ENCODE measurements around the gene LIN28B.
"Not testable (repeated sequence)": the region's sequence is repeated elsewhere in the genome, so short reads cannot be mapped to it uniquely, and the experiment has no call there.

The LIN28B gene

DNA sequence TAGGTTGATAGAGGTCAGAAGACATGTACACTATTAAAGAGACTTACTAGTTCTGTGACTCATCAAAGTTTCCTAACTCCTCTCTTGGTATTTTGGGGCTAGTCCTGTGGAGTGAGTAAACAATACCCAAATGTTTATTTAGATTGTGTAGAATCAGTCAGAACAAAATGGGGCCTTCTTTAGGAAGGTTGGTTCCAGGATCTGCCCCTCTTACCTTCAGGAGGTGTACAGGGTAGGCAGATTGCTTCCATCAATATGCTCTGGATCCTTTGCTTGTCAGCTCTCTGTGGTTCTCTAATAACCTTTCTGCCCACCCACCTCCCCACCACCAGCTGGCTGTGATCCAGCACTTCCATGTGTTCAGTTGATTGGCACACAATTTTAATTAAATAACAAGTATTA is 115.9 kb downstream of the LIN28B start:
- no peak for DNase-seq

DNA sequence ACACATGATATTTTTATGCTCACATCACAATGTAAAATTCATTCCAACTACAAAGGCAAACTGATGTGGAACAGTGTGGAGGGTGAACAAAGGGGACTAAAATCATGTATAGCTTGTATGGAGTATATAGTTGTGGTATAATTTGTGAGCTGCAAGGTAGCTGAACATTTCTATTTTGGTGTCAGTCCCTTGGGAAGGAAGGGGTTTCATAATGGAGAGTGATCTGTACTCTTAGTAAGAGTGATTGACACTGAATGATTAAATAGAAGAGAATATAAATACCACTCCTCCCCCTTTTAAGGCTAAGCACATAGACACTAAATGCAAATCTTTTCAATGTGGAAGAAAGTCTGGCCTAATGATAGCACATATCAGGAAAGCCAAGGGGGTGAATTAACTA is 118.3 kb downstream of the LIN28B start:
- DNase-seq, result no peak

DNA sequence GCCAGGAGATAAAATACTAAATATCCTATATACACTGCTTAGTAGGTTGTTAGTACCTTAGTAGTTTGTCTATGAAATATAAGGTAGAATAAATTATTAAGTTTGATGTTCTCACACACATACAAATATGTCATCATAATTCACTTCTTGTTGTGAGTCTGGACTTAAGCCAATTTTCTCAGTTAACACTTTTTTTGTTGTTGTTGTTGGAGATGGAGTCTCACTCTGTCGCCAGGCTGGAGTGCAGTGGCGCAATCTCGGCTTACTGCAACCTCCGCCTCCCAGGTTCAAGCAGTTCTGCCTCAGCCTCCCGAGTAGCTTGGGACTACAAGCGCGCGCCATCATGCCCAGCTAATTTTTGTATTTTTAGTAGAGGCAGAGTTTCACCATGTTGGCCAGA is 119.5 kb downstream of the LIN28B start:
- DNase-seq, result not testable (repeated sequence)

DNA sequence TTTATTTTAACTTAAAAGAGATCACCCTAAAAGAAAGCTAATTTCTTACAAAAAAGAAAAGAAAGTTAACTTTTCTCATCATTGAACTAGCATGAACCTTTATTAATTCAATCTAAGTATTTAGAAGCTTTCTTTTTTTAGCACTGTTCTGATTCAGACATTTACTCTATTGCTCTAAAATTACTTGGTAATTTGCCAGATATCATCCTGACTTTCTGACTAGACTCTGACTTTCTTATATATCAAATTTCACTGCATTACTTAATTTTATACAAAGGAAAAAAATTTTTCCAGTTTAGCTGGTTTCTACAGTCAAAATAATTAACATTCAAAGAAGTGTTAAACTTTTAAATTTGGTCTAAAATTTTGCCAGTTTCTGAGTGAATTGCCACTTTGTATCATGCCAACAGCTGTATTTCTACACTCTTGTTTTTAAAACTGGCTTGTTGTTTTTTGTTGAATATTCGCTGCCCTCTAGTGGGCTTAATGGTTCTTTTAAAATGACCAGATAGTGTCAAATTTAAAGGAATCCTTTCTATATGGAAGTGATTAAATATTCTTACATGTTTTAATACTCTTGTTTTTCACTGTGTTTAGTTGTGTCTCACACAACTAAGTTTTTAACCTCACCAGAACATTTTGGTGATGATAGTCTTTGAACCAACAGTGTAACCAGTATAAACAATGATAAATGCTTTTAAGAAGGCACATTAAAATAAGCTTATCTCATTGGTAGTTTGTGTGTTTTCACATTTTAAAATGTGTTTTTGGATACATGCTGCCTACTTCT is 120.9 kb downstream of the LIN28B start:
- DNase-seq, result no peak

DNA sequence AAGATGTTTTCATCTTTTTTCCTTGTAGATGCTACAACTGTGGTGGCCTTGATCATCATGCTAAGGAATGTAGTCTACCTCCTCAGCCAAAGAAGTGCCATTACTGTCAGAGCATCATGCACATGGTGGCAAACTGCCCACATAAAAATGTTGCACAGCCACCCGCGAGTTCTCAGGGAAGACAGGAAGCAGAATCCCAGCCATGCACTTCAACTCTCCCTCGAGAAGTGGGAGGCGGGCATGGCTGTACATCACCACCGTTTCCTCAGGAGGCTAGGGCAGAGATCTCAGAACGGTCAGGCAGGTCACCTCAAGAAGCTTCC is 121.4 kb downstream of the LIN28B start:
- no peak for DNase-seq

DNA sequence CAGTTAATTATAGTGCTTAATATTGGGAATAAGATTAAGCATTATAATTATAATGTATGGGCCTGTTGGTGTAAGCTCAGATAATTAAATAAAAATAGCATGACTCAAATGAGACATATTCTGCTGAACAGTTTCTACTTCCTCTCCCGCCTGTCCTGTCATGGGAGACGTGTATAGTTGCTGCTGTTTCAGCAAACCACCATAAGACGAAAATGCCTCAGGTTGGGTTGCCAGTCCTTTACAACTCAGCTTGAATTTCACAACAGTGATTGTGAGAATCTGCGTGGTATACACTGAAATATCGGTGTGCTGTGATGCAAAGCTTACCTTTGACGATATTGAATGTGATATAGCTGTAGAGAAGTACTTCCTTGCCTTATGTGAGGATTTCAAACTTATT is 123.4 kb downstream of the LIN28B start:
- DNase-seq, result no peak

DNA sequence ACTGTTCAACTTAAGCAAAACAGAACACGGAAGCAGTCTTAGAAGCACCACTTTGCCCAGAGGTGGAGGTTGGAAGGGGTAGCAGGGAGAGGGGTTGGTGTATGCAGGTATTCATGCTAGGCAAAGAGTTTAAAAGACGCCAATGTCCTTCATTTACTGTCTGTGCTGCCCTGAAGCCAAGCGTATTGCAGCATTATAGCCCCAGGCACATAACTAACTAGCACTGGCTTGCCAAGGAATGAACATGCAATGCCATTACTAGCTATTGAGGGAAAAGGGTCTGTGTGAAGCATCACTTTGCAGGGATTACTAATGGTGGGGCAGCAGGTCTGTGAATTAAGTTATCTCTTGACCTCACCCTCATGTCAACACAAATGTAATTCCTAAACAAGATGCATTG is 124.8 kb downstream of the LIN28B start:
- DNase-seq, result not testable (repeated sequence)

DNA sequence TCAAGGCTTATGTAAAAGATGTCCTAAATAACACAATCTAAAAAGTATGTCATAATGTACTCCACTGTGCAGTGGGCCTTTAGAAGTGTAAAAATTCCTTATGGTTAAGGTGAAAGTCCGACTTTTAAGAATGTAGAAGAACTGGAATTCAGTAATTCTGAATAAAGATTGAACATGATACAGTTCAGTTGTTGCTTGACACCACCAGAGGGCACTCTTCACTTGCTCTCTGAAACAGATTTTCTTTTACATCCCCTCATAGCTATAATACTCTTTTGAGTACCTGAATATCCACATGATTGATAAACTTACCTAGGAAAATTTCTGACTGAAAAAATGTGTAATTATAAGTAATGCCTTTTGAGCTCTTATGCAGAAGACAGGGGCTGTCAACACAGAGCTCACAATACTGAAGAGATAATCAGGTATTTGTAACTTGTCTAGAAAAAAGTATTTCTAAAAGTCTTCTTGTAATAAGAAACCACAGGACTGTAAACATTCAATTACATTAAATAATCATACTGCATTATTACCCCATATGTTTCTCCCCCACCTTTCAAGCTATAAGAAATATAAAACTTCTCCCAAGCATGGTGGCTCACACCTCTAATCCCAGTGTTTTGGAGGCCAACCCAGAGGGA is 130.8 kb downstream of the LIN28B start:
- no peak for DNase-seq

DNA sequence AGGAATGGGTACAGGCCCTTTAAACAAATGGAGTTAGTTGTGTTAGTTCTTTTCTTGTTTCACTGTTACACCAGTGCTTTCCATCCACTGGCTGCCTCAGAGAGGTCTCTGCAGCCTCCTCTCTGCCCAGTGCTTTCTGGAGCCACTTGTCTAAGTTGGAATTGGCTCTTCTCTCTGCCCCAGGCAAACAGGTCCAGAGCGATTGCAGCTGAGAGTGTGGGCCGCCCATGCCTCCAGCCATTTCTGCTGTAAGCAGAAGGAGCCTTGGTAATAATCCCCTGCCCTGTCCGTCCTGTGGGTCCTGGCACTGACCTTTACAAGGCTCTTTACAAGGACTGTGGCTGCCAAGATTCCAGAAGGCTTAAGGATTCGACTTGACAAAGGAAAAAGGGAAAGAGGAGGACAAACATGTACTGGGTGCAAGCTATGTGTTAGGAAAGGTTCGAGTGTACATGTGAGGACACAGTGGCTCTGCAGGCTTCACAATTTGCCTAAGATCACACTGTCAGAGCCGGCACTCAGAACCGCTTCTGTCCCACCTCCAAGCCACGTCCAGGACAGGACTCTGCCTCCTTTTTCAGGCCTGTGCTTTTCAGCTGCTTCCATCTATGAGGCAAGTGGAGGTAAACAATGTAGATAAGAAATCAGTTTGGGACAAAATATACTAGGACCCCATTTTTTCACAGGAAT is 134.4 kb downstream of the LIN28B start:
- no peak for DNase-seq

DNA sequence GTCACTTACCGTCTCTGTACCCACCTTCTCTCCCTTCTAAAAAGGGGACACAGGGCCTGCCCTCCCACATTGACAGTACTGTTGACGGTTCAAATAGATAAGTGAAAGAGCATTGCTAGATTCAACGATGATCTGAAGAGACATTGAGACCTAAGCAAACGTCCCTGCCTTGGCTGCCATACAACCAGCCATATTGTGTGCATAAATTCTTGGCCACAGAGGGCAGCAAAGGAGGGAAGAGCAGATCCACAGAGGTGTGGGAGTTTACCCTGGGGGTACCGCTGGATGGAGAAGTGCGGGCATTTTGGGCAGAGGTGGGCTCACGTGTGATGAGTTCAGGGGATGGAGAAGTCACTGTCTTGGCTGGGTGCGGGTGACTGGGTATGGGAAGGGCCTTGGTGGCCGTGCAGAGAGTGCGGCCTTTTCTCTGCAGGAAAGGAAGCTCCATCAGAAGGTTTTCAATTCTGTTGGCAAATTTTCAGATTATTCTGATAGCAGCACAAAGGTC is 137.3 kb downstream of the LIN28B start:
- no peak for DNase-seq

DNA sequence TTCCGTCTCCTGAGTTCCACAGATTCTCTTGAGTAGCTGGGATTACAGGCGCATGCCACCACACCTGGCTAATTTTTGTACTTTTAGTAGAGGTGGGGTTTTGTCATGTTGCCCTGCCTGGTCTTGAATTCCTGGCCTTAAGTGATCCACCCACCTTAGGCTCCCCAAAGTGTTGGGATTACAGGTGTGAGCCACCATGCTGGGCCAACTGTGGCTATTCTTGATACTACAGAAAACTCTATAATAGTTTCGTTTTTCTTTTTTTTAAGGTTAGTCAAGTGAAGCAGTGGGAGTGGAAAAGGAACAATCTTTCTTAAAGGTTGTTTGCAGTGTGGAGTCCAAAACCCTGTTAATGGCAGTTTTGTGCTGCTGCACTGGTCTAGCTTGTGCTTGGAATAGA is 138.2 kb downstream of the LIN28B start:
- DNase-seq, result no peak

DNA sequence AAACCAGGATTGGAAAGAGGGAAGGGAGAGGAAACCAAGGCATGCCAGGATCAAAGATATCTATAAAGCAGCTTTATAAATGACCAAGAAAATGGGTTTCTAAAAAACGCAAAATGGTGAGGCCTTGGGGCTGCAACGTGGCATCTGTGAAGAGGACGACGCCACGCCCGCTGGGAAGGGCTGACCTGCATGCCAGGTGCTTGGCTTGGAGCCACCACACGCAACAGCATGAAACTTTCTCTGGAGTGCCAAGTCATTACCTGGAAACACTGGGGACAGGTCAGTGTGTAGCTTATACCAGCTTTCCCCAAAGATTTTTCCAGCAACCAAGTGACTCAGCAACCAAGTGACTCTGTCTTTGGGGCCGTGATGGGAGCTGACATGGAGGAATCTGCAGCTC is 140.4 kb downstream of the LIN28B start:
- DNase-seq, result no peak

DNA sequence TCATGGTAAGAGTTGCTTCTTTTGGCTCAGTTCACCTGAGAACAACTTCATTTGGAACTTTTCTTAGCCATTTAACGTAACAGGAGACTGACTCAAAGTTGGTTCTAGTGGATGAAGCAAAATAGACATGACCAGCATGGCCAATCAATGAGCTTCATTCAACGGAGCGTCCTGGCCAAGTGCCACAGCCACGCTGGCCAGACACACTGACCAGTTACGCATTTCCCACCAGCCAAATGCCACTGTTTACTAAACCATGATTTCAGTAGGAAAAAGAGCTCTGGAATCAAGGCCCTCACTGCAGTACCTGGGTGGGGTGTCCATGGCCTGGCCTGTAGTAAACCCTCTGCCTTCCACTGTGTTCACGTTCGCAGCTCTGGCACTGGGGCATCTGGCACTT is 142.5 kb downstream of the LIN28B start:
- DNase-seq, result no peak

DNA sequence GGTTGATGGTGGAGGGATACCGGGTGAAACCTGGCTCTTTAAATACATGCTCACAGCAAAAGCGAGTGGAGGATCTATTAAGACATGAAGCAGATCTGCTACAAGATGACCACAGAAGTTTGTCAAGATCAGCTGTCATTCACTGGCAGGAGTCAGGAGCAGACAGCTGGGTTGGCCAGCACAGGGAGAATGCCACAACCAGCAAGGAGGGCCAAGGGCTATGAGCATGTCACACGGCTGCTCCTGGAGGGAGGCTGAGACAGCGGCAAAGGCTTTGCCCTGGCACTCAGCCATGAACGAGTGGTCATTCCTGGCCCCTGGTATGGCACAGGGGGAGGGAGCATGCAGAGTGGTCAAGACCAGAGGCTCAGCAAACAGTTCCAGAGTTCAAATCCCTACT is 145.3 kb downstream of the LIN28B start:
- DNase-seq, result no peak

DNA sequence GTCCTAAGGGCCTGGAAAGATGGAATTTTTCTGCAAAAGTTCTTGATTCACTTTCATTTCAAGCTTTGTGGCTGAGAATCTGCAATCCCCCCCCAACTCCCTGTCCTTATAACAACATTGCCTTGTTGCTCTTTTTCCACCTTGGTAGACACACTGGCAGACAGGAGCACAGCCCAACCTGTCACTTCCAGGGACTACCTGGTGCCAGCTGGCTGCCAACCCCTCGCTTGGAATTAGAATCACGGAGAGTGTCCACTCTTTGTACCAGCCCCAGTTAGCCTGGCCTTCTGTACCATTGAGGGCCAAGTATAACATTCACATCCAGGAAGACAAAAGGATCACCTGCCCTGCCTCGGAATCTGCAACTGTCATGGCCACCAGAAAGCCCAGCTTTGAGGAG is 148.2 kb downstream of the LIN28B start:
- DNase-seq, result no peak

DNA sequence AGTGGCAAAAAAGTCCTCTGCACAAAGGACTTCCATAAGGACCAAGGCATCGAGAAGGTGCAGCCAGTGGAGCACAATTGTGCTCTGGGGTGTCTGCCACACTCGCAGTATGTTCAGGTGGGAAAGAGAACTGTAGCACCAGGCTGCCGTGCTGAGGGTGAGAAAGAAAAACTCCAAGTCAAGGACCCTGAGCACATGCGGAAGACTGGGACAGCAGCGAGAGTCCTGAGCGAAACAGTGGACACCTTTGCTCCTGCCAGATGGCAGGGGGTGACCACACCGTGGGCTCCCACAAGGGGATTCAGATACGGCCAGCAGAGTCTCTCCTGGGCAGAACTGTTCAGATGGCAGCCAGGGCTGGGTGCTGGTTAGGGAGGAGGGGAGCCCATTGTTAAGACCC is 149.4 kb downstream of the LIN28B start:
- no peak for DNase-seq

DNA sequence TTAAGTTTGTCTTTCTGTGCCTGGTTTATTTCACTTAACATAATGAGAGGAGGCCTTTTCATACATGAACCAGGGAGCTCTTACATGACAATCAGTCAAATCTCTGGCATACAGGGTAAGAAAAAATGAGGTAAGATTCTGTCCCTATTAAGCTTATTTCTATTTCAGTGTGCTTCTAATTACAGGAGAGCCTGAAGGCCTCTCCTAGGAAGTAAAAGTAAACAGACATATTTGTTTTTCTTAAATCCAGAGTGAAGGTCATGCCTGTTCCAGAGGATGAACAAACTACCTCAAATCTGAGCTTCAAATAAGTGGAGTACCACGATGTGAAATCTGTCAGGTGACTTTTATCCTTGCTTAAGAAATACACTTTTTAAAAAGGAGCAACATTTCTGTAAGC is 150.3 kb downstream of the LIN28B start:
- no peak for DNase-seq

DNA sequence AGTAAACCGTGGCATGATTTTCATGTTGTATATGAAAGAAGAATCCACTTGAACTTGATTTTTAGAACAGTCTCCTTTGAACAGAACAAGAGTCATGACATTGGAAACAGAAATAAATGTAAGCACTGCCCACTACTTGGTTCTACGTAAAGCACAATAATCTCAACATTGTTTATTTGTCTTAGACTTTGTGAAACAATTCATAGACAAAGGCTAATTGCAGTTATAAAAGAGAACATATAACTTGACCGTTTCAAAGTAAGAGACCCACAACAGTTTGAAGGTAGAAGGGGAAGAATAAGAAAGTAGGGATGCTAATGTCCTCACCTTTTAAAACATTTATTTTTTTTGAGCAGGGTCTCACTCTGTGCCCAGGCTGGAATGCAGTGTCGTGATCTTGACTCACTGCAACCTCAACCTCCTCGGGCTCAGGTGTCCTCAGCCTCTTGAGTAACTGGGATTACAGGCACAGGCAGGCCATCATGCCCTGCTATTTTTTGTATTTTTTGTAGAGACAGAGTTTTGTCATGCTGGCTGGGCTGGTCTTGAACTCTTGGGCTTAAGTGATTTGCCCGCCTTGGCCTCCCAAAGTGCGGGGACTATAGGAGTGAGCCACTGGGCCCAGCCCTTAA is 151.8 kb downstream of the LIN28B start:
- no peak for DNase-seq

DNA sequence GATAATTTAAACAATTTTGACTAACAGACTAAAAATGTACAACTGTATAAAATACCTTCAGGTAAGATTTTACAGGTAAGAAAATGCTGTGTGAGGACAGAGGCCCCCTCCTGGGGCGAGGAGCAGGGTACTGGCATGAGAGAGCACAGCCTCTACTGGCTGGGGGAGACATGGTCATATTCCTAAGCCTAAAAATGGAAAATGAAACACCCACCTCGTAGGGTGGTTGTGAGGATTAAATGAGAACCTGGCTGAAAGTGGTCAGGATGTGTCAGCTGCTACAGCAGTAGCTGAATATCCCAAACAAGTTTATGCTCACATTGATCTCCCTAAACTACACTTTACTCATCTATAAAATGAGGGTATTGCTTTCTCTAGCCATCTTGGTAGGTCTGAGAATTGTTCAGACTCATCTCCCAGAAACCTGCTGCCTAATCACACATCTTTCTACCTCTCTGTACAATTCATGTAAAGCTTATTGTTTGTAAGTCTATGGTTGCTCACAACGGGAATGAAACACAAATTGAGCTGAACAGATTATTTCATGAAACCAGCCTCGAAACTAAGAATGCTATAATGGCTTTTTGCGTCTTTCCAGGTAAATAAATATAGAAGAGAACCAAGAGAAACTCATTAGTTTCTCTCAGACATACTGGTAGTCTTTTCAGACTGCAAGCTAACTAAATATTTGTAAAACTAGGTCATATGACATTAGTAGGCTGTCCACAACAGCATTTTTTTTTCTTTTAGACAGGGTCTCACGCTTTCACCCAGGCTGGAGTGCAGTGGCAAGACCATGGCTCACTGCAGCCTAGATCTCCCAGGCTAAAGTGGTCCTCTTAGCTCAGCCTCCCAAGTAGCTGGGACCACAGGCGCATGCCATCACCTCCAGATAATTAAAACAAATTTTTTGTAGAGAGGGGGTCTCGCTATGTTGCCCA is 153.3 kb downstream of the LIN28B start:
- no peak for DNase-seq

DNA sequence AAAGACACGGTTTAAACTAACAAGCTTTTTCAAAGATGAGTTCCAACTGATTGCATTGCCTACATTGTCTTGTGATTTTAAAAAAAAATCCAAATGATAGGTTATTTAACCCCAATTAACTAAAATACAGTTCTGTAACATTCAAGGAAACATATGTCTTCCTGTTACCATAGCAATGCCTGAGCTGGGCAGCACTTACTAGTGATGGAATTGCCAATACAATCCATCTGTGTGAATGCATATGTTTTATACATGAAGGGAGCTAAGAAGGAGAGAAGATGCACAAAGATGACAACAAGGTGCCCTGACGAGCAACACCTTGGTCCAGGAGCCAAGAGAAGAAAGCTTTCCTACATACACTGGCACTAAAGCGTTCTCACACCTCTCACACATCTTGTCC is 154.2 kb downstream of the LIN28B start:
- DNase-seq, result no peak

DNA sequence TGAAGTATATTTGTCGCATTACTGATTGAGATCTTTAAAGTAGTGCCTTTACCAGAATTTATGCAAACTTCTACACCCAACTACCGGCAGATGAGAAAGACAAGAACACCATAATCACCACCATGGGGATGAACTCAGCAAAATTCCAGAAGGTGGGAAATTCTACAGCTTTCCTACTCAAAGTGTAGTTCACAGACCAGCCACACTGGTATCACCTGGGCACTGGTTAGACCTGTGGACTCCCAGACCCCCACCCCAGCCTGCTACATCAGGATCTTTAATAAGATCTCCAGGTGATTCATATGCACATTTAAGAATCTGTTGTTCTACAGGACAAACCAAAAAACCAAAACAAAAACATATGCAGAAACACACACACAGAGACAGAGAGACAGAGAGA is 155.0 kb downstream of the LIN28B start:
- no peak for DNase-seq

DNA sequence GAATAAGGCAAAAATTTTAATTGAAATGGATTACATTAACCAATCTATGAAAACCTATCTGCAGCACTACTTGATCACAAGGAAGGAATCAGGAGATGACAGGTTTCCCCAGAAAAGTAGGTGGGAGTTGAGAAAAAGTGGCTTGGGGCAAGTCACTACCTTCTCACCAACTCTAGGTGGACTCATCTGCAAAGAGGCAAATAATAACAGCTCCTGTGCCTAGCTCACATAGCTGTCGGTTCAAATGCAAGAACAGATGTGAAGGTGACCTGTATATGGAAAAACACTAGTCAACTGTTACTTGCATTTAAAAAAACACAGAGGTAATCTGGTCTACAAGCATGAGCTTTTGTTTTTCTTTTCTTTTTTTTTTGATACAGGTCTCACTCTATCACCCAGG is 155.7 kb downstream of the LIN28B start:
- DNase-seq, result no peak

Data from T-helper 9 cell (primary cell).